Measurements from ENCODE around the gene COL19A1.

COL19A1 gene

DNA sequence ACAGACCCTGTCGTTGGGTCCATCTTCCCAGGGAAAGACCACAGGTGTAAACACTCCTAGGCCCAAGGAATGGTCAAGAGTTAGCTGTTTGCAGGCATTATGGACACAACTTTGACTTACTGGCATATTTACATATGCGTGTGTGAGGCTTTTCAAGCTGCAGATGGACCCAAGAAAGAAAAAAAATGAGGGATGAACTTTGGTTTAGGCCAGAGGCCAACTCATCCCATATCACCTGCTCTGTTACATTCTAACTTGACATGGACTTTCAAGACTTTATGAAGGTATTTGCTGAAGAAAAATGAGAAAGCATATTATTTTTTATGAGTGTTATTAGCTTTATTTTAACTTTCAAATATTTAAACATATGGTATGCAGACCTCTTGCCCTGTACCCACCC is 6.9 kb downstream of the COL19A1 start:
- H3K4me3 ChIP-seq (ENCODE audit: low read depth, low read length) = no peak overlapping the region
- TF ChIP-seq, protein P1, sequence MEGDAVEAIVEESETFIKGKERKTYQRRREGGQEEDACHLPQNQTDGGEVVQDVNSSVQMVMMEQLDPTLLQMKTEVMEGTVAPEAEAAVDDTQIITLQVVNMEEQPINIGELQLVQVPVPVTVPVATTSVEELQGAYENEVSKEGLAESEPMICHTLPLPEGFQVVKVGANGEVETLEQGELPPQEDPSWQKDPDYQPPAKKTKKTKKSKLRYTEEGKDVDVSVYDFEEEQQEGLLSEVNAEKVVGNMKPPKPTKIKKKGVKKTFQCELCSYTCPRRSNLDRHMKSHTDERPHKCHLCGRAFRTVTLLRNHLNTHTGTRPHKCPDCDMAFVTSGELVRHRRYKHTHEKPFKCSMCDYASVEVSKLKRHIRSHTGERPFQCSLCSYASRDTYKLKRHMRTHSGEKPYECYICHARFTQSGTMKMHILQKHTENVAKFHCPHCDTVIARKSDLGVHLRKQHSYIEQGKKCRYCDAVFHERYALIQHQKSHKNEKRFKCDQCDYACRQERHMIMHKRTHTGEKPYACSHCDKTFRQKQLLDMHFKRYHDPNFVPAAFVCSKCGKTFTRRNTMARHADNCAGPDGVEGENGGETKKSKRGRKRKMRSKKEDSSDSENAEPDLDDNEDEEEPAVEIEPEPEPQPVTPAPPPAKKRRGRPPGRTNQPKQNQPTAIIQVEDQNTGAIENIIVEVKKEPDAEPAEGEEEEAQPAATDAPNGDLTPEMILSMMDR (IDR thresholded peaks at IDR 0.05; ENCODE audit: control insufficient read depth, extremely low read depth, insufficient read depth) = no peak
- no peak for DNase-seq (ENCODE audit: low read depth)

DNA sequence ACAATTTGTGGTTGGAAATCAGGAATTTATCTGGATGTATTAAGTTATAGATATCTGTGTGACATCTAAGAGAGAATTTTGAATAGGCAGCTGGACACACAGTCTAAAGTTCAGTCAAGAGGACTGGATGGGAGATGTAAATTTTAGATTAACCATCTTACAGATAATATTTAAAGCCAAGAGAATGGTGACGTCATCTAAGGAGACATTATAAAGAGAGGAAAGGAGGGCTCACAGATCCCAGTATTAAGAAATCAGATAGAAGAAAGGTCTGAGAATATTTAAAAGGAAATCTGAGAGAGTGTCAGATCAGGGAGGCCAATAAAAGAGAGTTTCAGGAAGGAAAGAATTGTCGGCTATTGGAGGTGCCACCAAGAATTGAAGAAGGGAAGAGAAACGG is 9.4 kb downstream of the COL19A1 start:
- TF ChIP-seq, protein P1 (IDR thresholded peaks at IDR 0.05; ENCODE audit: control insufficient read depth, extremely low read depth, insufficient read depth) = no peak
- DNase-seq (ENCODE audit: low read depth) = no peak
- no peak overlapping the region for H3K4me3 ChIP-seq (ENCODE audit: low read depth, low read length)

DNA sequence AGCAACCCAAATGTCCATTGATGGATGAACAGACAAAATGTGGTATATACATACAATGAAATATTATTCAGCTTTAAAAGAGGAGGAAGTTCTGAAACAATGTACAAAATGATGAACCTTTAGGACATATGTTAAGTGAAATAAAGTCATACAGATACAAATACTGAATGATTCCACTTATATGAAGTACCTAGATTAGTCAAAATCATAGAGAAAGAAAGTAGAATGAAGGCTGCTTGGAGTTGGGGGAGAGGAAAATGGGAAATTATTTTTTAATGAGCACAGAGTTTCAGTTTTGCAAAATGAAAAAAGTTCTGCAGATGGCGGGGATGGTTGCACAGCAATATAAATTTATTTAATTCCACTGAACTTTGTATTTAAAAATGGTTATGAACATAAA is 12.4 kb downstream of the COL19A1 start:
- H3K4me3 ChIP-seq (ENCODE audit: low read depth, low read length) = no peak overlapping the region
- DNase-seq (ENCODE audit: low read depth) = no peak
- TF ChIP-seq, protein P1 (IDR thresholded peaks at IDR 0.05; ENCODE audit: control insufficient read depth, extremely low read depth, insufficient read depth) = no peak

DNA sequence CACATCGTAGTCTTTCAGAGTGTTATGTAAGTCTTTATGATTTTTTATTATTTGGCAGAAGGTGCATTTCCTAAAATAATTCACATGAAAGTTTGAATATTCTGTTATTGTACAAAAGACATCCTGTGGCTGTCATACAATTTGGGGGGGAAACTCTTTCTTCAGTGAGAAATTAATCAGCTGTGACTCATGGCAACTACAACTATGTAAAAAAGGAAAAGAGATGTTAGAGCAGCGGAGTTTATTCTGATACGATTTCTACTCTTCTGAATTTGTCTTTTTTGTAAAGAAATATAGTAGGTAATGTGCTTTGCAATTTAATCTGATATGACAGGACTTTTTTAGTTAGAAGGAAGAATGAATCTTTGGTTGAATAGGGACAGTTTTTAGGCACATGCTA is 14.2 kb downstream of the COL19A1 start:
- no peak for DNase-seq (ENCODE audit: low read depth)
- TF ChIP-seq, protein P1 (IDR thresholded peaks at IDR 0.05; ENCODE audit: control insufficient read depth, extremely low read depth, insufficient read depth) = no peak
- H3K4me3 ChIP-seq (ENCODE audit: low read depth, low read length) = no peak overlapping the region

DNA sequence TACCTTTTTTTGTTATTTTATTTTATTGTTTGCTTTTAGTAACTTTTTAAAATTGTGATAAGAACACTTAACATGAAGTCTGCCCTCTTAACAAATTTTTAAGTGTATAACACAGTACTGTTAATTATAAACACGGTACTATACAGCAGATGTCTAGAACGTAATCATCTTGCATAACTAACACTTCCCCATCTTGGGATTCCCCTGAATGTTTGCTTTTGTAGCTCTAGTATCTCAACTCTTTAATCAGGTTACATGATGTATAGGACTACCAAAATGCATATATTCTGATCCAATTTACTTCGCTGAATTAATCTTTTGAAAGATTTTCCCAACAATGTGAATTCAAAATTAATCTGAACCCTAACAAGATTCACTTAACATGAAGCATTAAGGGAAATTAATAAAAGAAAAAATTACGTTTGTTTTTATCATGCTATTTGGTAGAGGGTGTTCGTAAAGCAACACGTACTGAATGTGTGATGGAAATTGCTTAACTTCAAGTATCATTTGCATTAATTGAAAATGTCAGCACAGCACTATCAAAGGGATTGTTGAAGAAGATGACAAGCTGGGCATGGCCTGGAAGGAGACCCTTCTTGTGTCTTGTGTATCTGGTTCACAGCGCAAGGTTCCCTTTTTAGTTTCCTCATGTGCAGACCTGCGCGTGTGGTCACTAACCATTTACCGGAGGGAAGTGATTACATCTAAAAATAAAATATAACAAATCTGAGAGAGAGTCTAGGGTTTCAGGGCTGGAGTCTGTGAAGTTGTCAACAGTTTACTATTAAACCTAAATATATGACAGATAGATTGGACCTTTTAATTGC is 15.2 kb downstream of the COL19A1 start:
- no peak overlapping the region for H3K4me3 ChIP-seq (ENCODE audit: low read depth, low read length)

DNA sequence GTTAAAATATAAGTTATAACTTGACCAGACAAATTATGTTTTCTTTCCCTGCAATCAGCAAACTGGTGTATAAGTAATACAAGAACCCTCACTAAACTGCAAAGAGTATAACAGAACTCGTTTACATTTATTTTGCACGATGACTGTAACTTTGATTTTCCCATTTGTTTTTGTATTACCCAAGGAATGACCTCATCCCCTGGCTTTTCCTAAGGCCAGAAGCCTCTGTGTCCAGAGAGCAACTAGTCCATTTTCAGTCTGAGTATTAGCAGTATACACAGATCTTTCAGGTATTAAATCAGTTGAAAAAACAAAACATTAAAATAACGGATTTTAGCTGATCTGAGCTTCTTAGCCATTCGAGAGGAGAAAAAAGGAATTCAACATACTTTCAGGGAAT is 17.2 kb downstream of the COL19A1 start:
- DNase-seq (ENCODE audit: low read depth) = no peak
- H3K4me3 ChIP-seq (ENCODE audit: low read depth, low read length) = no peak overlapping the region
- TF ChIP-seq, protein P1 (IDR thresholded peaks at IDR 0.05; ENCODE audit: control insufficient read depth, extremely low read depth, insufficient read depth) = no peak

More for the DNA sequence above, 15.2 kb downstream of the COL19A1 start:
- TF ChIP-seq, protein P1 (IDR thresholded peaks at IDR 0.05; ENCODE audit: control insufficient read depth, extremely low read depth, insufficient read depth) = no peak
- no peak for DNase-seq (ENCODE audit: low read depth)

DNA sequence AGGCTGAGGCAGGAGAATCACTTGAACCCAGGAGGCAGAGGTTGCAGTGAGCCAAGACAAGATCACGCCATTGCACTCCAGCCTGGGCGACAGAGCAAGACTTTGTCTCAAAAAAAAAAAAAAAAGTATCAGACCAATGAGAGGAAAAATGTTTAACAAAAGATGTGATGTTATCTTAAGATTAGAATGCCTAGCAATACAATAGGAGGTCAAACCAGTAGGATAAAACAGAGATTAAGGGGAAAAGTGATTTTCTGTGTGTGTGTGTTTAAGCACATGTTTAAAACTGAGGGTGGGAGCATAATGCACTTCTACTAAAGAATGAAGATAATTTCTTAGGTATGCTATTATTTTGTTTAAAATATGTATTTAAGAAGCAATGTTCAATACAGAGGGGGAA is 17.9 kb downstream of the COL19A1 start:
- DNase-seq (ENCODE audit: low read depth) = no peak
- TF ChIP-seq, protein P1 (IDR thresholded peaks at IDR 0.05; ENCODE audit: control insufficient read depth, extremely low read depth, insufficient read depth) = no peak
- H3K4me3 ChIP-seq (ENCODE audit: low read depth, low read length) = no peak overlapping the region
